K562 (cell line): ENCODE data around the gene EHD3.

Experiments used
- CEBPB ChIP-seq: fragments of 450-650 bp; IDR thresholded peaks from 2 replicates; pipeline ENCODE4 v1.6.1; 2016; ENCODE audit warnings: missing genetic modification characterization, missing compliant biosample characterization
- JUN ChIP-seq, 2 experiments: sonication (generic) in 1 of 2; formaldehyde crosslinking in 1 of 2; IDR thresholded peaks; 2 replicates each; pipeline versions ENCODE4 v1.6.1 to v1.8.0; 2012 to 2022; ENCODE audit warnings: borderline replicate concordance in 2 of 2, mild to moderate bottlenecking in 2 of 2, improper control_type of control experiment in 1 of 2, low read depth in 1 of 2, low read length in 1 of 2, missing genetic modification reagents in 1 of 2
- MEIS2 ChIP-seq: fragments of 450-650 bp; IDR thresholded peaks from 2 replicates; pipeline ENCODE4 v1.6.1; 2014; ENCODE audit warnings: mild to moderate bottlenecking; ENCODE audit not compliant: partially characterized antibody
- NCOA2 ChIP-seq, 2 experiments: fragments of 450-650 bp; IDR thresholded peaks; 2 replicates each; pipeline ENCODE4 v1.6.1; 2018; ENCODE audit warnings: mild to moderate bottlenecking in 2 of 2, moderate library complexity in 1 of 2; ENCODE audit not compliant: partially characterized antibody in 2 of 2
- PCBP1 ChIP-seq: fragments of 200-400 bp; formaldehyde crosslinking; IDR thresholded peaks from 2 replicates; pipeline ENCODE4 v1.6.1; 2018; ENCODE audit warnings: mild to moderate bottlenecking, low read depth, low read length; ENCODE audit not compliant: poor library complexity, severe bottlenecking
- PHF21A ChIP-seq: fragments of 450-650 bp; IDR thresholded peaks from 2 replicates; pipeline ENCODE4 v1.6.1; 2017; ENCODE audit warnings: low read depth, borderline replicate concordance
- POLR2A ChIP-seq: fragments of 450-650 bp; conservative IDR thresholded peaks from 2 replicates; pipeline ENCODE4 v1.6.1; 2016
- SMARCC2 ChIP-seq: fragments of 450-650 bp; IDR thresholded peaks from 2 replicates; pipeline ENCODE4 v1.6.1; 2017; ENCODE audit warnings: antibody characterized with exemption, moderate library complexity, mild to moderate bottlenecking, low read depth
- TRIM28 ChIP-seq: fragments of 450-650 bp; IDR thresholded peaks from 2 replicates; pipeline ENCODE4 v1.6.1; 2017
- ZFP1 ChIP-seq: fragments of 450-650 bp; formaldehyde crosslinking; IDR thresholded peaks from 2 replicates; pipeline ENCODE4 v1.4.0; 2020; ENCODE audit warnings: mild to moderate bottlenecking, mixed read lengths
- ZFP91 ChIP-seq: sonication (generic); formaldehyde crosslinking; IDR thresholded peaks from 2 replicates; pipeline ENCODE4 v1.8.0; 2022; ENCODE audit warnings: mild to moderate bottlenecking, missing genetic modification reagents
- ZKSCAN8 ChIP-seq: fragments of 200-800 bp; sonication (Bioruptor generic); IDR thresholded peaks from 2 replicates; pipeline ENCODE4 v1.6.1; 2016; ENCODE audit warnings: missing genetic modification characterization, missing compliant biosample characterization
- TF ChIP-seq, protein P1 (sequence below): fragments of 250-450 bp; sonication (Bioruptor Pico); IDR thresholded peaks from 2 replicates; pipeline ENCODE4 v1.8.0; 2022; ENCODE audit warnings: moderate library complexity, mild to moderate bottlenecking, inconsistent platforms

DNA sequence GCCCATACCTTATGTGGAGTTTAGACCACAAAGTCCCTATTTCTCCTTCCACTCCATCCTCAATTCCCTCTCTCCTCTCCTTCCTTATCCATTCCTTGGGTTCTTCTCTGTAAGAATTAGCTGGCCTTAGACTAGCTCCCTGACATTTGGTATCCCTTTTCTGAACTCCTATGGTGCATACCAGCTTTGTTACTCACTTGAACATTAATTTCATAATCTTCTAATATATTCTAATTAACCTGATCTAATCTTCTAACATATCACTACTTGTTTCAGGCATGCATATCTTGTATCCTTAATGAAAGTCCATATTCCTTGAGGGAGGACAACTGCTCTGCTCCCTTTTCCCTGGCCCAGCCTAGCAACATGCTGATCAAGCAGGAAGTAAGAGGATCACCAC, 66.4 kb downstream of the EHD3 start:
- TF ChIP-seq JUN (IDR thresholded peaks at IDR 0.05; ENCODE audit: borderline replicate concordance, low read depth, low read length) (no peak), JUN (CRISPR knock-in tag; IDR thresholded peaks at IDR 0.05; ENCODE audit: borderline replicate concordance) (no peak), ZFP91 (no peak), MEIS2 (no peak), NCOA2 (IDR thresholded peaks at IDR 0.05; ENCODE audit: partially characterized antibody in 2 of 2) (no peak), ZFP1 (no peak), PCBP1 (no peak), ZKSCAN8 (no peak), PHF21A (no peak), CEBPB (tag) (no peak), POLR2A (no peak), TRIM28 (no peak), SMARCC2 (no peak)
- TF ChIP-seq, protein P1, sequence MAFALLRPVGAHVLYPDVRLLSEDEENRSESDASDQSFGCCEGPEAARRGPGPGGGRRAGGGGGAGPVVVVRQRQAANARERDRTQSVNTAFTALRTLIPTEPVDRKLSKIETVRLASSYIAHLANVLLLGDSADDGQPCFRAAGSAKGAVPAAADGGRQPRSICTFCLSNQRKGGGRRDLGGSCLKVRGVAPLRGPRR (CRISPR knock-in tag), result no peak
